Loucy (cell line): ENCODE results near the gene UBE2D2.

Experiments used
- H2AFZ ChIP-seq: fragments of 200-600 bp; sonication (generic); 2 replicates; pipeline ENCODE4 v1.6.0; 2016; ENCODE audit warnings: antibody characterized with exemption, mild to moderate bottlenecking, low read length, moderate library complexity
- H3F3A ChIP-seq: fragments of 200-600 bp; 2 replicates; pipeline ENCODE4 v1.6.0; 2016; ENCODE audit warnings: antibody characterized with exemption, low read depth, mild to moderate bottlenecking
- H3K27me3 ChIP-seq: fragments of 200-600 bp; sonication (generic); 2 replicates; pipeline ENCODE4 v1.6.1; 2014; ENCODE audit warnings: low read length, mild to moderate bottlenecking; ENCODE audit not compliant: insufficient read depth, poor library complexity, severe bottlenecking
- H3K36me3 ChIP-seq: fragments of 200-600 bp; sonication (generic); 2 replicates; pipeline ENCODE4 v1.6.1; 2016; ENCODE audit warnings: low read length; ENCODE audit not compliant: insufficient read depth
- H3K4me1 ChIP-seq: fragments of 200-600 bp; sonication (generic); 2 replicates; pipeline ENCODE4 v1.5.1; 2014; ENCODE audit warnings: low read length, mild to moderate bottlenecking; ENCODE audit not compliant: insufficient read depth, poor library complexity, severe bottlenecking
- H3K4me2 ChIP-seq: fragments of 200-600 bp; sonication (generic); 2 replicates; pipeline ENCODE4 v1.6.0; 2014; ENCODE audit warnings: antibody characterized with exemption, low read length, low read depth, mild to moderate bottlenecking; ENCODE audit not compliant: poor library complexity, severe bottlenecking
- H3K4me3 ChIP-seq: fragments of 200-600 bp; sonication (generic); 2 replicates; pipeline ENCODE4 v1.5.1; 2014; ENCODE audit warnings: low read length, mild to moderate bottlenecking, mixed read lengths; ENCODE audit not compliant: poor library complexity, severe bottlenecking
- H3K79me2 ChIP-seq: fragments of 200-600 bp; sonication (generic); 2 replicates; pipeline ENCODE4 v1.6.1; 2014; ENCODE audit warnings: low read length; ENCODE audit not compliant: insufficient read depth
- H3K9ac ChIP-seq: fragments of 200-600 bp; sonication (generic); 2 replicates; pipeline ENCODE4 v1.6.0; 2014; ENCODE audit warnings: mild to moderate bottlenecking, low read depth, low read length, moderate library complexity; ENCODE audit not compliant: poor library complexity, severe bottlenecking
- H3K9me2 ChIP-seq: fragments of 200-600 bp; sonication (generic); replicated peaks from 2 replicates; pipeline ENCODE4 v1.6.1; 2016; ENCODE audit warnings: low read depth, low read length, mixed read lengths
- H3K9me3 ChIP-seq: fragments of 200-600 bp; sonication (generic); 2 replicates; pipeline ENCODE4 v1.6.1; 2014; ENCODE audit warnings: mild to moderate bottlenecking, antibody characterized with exemption, low read length, low read depth; ENCODE audit not compliant: insufficient read depth
- H4K20me1 ChIP-seq: fragments of 200-600 bp; sonication (generic); 2 replicates; pipeline ENCODE4 v1.6.0; 2014; ENCODE audit warnings: antibody characterized with exemption, low read length, mild to moderate bottlenecking; ENCODE audit not compliant: insufficient read depth, poor library complexity, severe bottlenecking
- CTCF ChIP-seq: fragments of 200-600 bp; sonication (generic); conservative IDR thresholded peaks from 2 replicates; pipeline ENCODE4 v1.5.1; 2014; ENCODE audit warnings: mild to moderate bottlenecking, antibody characterized with exemption, low read length
- EZH2phosphoT487 ChIP-seq: fragments of 200-600 bp; IDR thresholded peaks from 2 replicates; pipeline ENCODE4 v1.6.1; 2018; ENCODE audit warnings: antibody characterized with exemption, mild to moderate bottlenecking, moderate library complexity, borderline replicate concordance

Gene UBE2D2

DNA sequence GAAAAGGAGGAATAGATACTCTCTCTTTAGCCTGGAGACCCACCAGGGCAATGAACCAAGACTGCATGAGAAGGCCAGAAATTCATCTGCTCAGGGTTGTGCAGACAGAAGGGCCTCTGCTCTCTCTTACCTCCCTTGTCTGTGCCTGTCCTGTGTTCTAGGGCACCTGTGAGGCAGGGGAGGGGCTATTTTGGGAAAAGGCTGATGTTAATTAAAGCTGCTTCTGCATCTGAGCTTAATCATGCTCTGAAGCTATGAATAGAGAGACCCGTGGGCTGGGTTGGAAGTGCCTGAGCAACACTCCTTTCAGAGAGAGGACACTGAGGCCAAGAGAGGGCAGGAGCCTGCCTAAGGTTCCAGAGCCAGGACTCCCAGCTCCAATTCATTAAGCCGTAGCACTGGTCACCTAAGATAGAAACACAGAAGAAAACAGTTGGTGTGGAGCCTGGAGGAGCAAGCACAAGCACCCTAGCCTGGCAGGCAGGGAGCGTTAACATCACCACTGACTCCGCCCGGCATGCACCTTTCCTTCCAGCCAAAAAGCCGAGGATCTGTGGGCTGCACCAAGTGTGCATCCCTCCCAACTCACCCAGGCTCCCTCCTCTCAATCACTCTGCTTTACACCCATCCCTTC, 47.2 kb upstream of the UBE2D2 start:
- Histone ChIP-seq H3K4me2 (no peak overlapping the region), H3K4me3 (no peak overlapping the region), H4K20me1 (no peaks in the 10 kb centered on the region), H3K27me3 (no peaks in the 10 kb centered on the region), H3F3A (0 out of 2 replicates have a peak, but pooled peaks cover 3% of the 10 kb centered on the region), H2AFZ (no peak overlapping the region), H3K9me3 (no peaks in the 10 kb centered on the region), H3K9me2 (no peaks in the 10 kb centered on the region), H3K36me3 (no peaks in the 10 kb centered on the region), H3K4me1 (peaks cover 31% of the 10 kb centered on the region), H3K79me2 (no peaks in the 10 kb centered on the region), H3K9ac (no peak overlapping the region)
- no peak for TF ChIP-seq CTCF

- Histone ChIP-seq H3K4me3 (no peak overlapping the region), H3K27me3 (no peaks in the 10 kb centered on the region), H3K4me1 (peaks cover 31% of the 10 kb centered on the region)
Measured at GRCh38 chr5:139514486-139514856, 46.7 kb upstream of the UBE2D2 start.

DNA sequence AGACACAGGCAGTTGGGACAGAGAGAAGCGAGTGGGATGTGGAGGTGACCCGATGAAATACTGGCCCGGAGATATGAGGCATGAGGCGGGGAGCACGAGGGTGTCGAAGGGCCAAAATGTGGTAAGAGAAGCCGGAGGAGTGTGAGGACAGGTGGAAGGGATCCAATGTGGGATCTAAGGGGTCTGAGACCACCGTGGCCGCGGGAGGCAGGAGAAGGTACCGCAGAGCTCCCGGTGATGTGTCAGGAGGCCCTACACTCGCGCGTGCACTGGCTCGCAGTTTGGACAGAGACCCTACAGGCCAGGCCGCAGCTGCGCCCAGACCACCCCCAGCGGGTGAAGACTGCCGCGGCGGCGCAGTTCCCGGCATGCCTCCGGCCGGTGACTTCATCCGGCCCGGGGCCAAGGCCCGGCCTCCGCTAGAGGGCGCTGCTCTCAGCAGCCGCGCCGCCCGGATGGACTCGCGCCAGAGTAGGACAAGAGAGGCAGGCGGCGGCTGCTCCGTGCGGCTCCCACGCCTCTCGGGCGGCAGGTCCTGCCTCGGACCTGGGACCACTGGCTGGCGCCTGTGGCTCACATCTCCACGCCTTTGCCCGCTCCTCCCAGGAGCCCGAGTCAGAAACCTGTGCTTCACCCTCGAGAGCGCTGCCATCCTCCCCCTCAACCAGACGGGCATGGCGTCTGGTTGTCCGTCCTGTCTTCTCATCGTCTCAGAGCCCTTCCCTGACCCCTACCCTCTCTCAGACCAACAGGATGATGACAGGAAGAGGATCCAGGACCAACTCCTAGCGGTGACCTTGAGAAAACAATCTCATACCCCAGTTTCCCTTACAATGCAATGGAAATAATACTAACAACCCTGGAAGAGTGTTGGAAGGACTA, 43.2 kb upstream of the UBE2D2 start:
- H3K4me1 ChIP-seq, result peaks cover 16% of the 10 kb centered on the region
- H3K9ac ChIP-seq, result peak overlapping the region; percentile 86
- peak overlapping the region; percentile 85 for H2AFZ ChIP-seq
- no peaks in the 10 kb centered on the region for H3K9me3 ChIP-seq
- peak; percentile 87 for TF ChIP-seq CTCF
- TF ChIP-seq EZH2phosphoT487, result no peak
- H4K20me1 ChIP-seq, result no peaks in the 10 kb centered on the region
- H3K9me2 ChIP-seq, result no peaks in the 10 kb centered on the region
- H3K27me3 ChIP-seq, result no peaks in the 10 kb centered on the region
- peak overlapping the region; percentile 71 for H3K4me3 ChIP-seq
- H3K36me3 ChIP-seq, result no peaks in the 10 kb centered on the region
- H3K79me2 ChIP-seq, result no peaks in the 10 kb centered on the region
- no peaks in the 10 kb centered on the region for H3F3A ChIP-seq
- peak overlapping the region; percentile 76 for H3K4me2 ChIP-seq

More at GRCh38 chr5:139514486-139514856, 46.7 kb upstream of the UBE2D2 start:
- H3F3A ChIP-seq, result 0 out of 2 replicates have a peak, but pooled peaks cover 3% of the 10 kb centered on the region
- H4K20me1 ChIP-seq, result no peaks in the 10 kb centered on the region
- H2AFZ ChIP-seq, result no peak overlapping the region
- H3K4me2 ChIP-seq, result no peak overlapping the region
- no peak overlapping the region for H3K9ac ChIP-seq
- H3K79me2 ChIP-seq, result no peaks in the 10 kb centered on the region
- no peaks in the 10 kb centered on the region for H3K36me3 ChIP-seq
- TF ChIP-seq EZH2phosphoT487 (no peak), CTCF (no peak)
- H3K9me3 ChIP-seq, result no peaks in the 10 kb centered on the region
- no peaks in the 10 kb centered on the region for H3K9me2 ChIP-seq
